ENCODE results near the gene PIAS1. TPM values are rescaled to one million over a fixed set of nuclear protein-coding genes. Genes with fewer than 3 reads are reported as not detected.
A peak's percentile ranks its signal among the peaks of the same experiment; 100 is the strongest.
"Not testable (repeated sequence)": the region's sequence is repeated elsewhere in the genome, so short reads cannot be mapped to it uniquely, and the experiment has no call there.

PIAS1 gene
- total RNA-seq, 1 donor from 2014 or later = 67.8 TPM

DNA sequence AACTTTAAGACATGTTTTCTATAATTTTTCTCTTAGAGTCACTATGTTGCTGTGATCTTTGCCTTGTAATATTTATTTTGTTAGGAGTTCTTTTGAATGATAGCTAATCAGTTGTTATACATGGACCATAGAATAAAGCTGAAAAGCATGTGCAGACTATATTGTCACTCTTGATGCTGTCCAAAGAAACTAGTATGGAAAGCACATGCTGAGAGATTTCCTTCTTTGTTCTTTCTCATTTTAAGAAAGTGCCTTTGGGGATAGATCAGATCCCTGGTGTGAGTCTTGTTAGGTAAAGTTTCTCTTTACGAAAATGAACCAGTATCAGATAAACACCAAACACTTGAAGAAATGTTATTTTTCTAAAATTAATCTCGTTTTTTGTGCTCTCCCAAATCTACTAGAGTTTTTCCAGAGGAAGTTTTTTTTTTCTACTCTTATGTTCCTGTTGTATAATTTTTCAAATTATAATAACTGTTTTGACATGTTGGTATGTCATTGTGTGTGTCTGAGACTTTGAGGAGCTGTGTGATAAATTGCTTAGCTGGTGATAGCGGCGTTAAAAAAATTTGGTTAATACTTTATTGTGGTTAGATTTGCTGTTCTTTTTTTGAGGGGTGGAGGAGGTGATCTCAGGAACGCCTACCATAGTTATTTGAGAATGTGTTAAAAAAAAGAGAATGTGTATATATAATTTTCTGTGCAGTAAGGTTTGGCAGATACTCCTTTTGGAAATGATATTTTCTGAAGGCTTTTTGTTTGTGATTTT is 2.2 kb downstream of the PIAS1 start:
- peak overlapping the region; percentile 49 for H3K27ac Mint-ChIP-seq (ENCODE audit: unreplicated experiment)
- H3K36me3 Mint-ChIP-seq (ENCODE audit: low read depth, unreplicated experiment) = no peaks in the 10 kb centered on the region

GRCh38 chr15:68057034-68057433 is 2.9 kb downstream of the PIAS1 start:
- Mint-ChIP-seq H3K4me3 (ENCODE audit: unreplicated experiment) (no peak overlapping the region), H3K4me1 (ENCODE audit: unreplicated experiment) (peaks cover 28% of the 10 kb centered on the region), H3K27me3 (ENCODE audit: unreplicated experiment) (peaks cover 5% of the 10 kb centered on the region), H3K36me3 (ENCODE audit: low read depth, unreplicated experiment) (no peaks in the 10 kb centered on the region), H3K9me3 (ENCODE audit: unreplicated experiment) (no peaks in the 10 kb centered on the region), H3K27ac (ENCODE audit: unreplicated experiment) (no peak overlapping the region)
- DNase-seq (ENCODE audit: low spot score) = no peak
- TF ChIP-seq, protein P1, sequence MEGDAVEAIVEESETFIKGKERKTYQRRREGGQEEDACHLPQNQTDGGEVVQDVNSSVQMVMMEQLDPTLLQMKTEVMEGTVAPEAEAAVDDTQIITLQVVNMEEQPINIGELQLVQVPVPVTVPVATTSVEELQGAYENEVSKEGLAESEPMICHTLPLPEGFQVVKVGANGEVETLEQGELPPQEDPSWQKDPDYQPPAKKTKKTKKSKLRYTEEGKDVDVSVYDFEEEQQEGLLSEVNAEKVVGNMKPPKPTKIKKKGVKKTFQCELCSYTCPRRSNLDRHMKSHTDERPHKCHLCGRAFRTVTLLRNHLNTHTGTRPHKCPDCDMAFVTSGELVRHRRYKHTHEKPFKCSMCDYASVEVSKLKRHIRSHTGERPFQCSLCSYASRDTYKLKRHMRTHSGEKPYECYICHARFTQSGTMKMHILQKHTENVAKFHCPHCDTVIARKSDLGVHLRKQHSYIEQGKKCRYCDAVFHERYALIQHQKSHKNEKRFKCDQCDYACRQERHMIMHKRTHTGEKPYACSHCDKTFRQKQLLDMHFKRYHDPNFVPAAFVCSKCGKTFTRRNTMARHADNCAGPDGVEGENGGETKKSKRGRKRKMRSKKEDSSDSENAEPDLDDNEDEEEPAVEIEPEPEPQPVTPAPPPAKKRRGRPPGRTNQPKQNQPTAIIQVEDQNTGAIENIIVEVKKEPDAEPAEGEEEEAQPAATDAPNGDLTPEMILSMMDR (IDR thresholded peaks at IDR 0.05; ENCODE audit: unreplicated experiment) = no peak

More for the DNA sequence above, 2.2 kb downstream of the PIAS1 start:
- Mint-ChIP-seq H3K4me3 (ENCODE audit: unreplicated experiment) (peak overlapping the region; percentile 99), H3K27me3 (ENCODE audit: unreplicated experiment) (peaks cover 5% of the 10 kb centered on the region), H3K9me3 (ENCODE audit: unreplicated experiment) (no peaks in the 10 kb centered on the region), H3K4me1 (ENCODE audit: unreplicated experiment) (peaks cover 23% of the 10 kb centered on the region)
- TF ChIP-seq, protein P1 (IDR thresholded peaks at IDR 0.05; ENCODE audit: unreplicated experiment) = no peak
- DNase-seq (ENCODE audit: low spot score) = no peak

GRCh38 chr15:68057758-68058157 is 3.6 kb downstream of the PIAS1 start:
- DNase-seq (ENCODE audit: low spot score) = no peak
- Mint-ChIP-seq H3K9me3 (ENCODE audit: unreplicated experiment) (no peaks in the 10 kb centered on the region), H3K36me3 (ENCODE audit: low read depth, unreplicated experiment) (no peaks in the 10 kb centered on the region), H3K4me1 (ENCODE audit: unreplicated experiment) (peaks cover 30% of the 10 kb centered on the region), H3K27ac (ENCODE audit: unreplicated experiment) (no peak overlapping the region), H3K4me3 (ENCODE audit: unreplicated experiment) (no peak overlapping the region), H3K27me3 (ENCODE audit: unreplicated experiment) (peaks cover 2% of the 10 kb centered on the region)
- TF ChIP-seq, protein P1 (IDR thresholded peaks at IDR 0.05; ENCODE audit: unreplicated experiment) = no peak

DNA sequence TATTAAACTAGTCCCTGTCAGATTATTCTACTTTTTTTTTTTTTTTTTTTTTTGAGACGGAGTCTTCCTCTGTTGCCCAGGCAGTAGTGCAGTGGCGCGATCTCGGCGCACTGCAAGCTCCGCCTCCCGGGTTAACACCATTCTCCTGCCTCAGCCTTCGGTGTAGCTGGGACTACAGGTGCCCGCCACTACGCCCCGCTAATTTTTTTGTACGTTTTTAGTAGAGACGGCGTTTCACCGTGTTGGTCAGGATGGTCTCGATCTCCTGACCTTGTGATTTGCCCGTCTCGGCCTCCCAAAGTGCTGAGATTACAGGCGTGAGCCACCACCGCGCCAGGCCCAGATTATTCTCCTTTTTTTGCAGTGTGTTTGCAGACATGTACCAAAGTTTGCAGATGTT is 4.9 kb downstream of the PIAS1 start:
- not testable (repeated sequence) for DNase-seq (ENCODE audit: low spot score); H3K36me3 Mint-ChIP-seq (ENCODE audit: low read depth, unreplicated experiment); H3K27ac Mint-ChIP-seq (ENCODE audit: unreplicated experiment); H3K4me3 Mint-ChIP-seq (ENCODE audit: unreplicated experiment); H3K9me3 Mint-ChIP-seq (ENCODE audit: unreplicated experiment); H3K27me3 Mint-ChIP-seq (ENCODE audit: unreplicated experiment)
- peaks cover 31% of the 10 kb centered on the region for H3K4me1 Mint-ChIP-seq (ENCODE audit: unreplicated experiment)

DNA sequence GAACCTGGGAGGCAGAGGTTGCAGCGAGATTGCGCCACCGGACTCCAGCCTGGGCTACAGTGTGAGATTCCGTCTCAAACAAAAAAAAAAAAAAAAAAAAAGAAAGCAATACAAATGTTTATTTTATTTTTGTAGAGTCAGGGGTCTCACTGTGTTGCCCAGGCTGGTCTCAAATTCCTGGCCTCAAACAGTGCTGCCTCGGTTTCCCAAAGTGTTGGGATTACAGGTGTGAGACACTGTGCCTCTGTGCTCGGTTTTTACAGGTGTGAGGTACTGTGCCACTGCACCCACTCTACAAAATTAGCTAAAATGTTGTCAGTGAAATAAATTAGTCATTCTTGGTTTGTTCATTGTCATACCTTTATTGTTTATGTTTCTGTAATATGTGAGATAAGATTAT is 5.5 kb downstream of the PIAS1 start:
- TF ChIP-seq, protein P1 (IDR thresholded peaks at IDR 0.05; ENCODE audit: unreplicated experiment) = no peak
- peaks cover 31% of the 10 kb centered on the region for H3K4me1 Mint-ChIP-seq (ENCODE audit: unreplicated experiment)
- peaks cover 2% of the 10 kb centered on the region for H3K27me3 Mint-ChIP-seq (ENCODE audit: unreplicated experiment)
- no peaks in the 10 kb centered on the region for H3K36me3 Mint-ChIP-seq (ENCODE audit: low read depth, unreplicated experiment)
- no peaks in the 10 kb centered on the region for H3K9me3 Mint-ChIP-seq (ENCODE audit: unreplicated experiment)
- no peak overlapping the region for H3K27ac Mint-ChIP-seq (ENCODE audit: unreplicated experiment)
- DNase-seq (ENCODE audit: low spot score) = no peak
- H3K4me3 Mint-ChIP-seq (ENCODE audit: unreplicated experiment) = no peak overlapping the region
